Activated B cell treated with CpG ODN at 0.5 μM for 24 hours (primary cell): ENCODE data around the gene BGN. TPM values are rescaled to one million over a fixed set of nuclear protein-coding genes. Genes with fewer than 3 reads are reported as not detected.

Source experiments
- ATAC-seq: fragments of 200-7000 bp; cut with Tn5 transposase; one replicate; pipeline ENCODE4 v1.10.0; 2021; ENCODE audit warnings: low read depth, mild to moderate bottlenecking, moderate library complexity
- CTCF ChIA-PET: fragments of 350-600 bp; sonication (Branson Sonifier 250); formaldehyde crosslinking; loops from one replicate; lab custom pipeline; 2021; ENCODE audit warnings: antibody characterized with exemption; lab: Charles Lee
- POLR2A ChIA-PET: fragments of 350-600 bp; sonication (Branson Sonifier 250); formaldehyde crosslinking; loops from one replicate; lab custom pipeline; 2021; ENCODE audit warnings: antibody characterized with exemption; lab: Charles Lee
- DNase-seq: peaks from one replicate; pipeline ENCODE4 v3.0.0; 2022
- H3K27ac Mint-ChIP-seq: one replicate; pipeline ENCODE4 v1.8.0; 2020; ENCODE audit warnings: mixed read lengths
- H3K27me3 Mint-ChIP-seq: one replicate; pipeline ENCODE4 v1.8.0; 2021; ENCODE audit warnings: mixed read lengths
- H3K36me3 Mint-ChIP-seq: one replicate; pipeline ENCODE4 v1.8.0; 2021; ENCODE audit warnings: low read depth, mixed read lengths
- H3K4me1 Mint-ChIP-seq: one replicate; pipeline ENCODE4 v1.8.0; 2021; ENCODE audit warnings: mixed read lengths
- H3K4me3 Mint-ChIP-seq: one replicate; pipeline ENCODE4 v1.8.0; 2020; ENCODE audit warnings: mild to moderate bottlenecking, mixed read lengths
- H3K9me3 Mint-ChIP-seq: one replicate; pipeline ENCODE4 v1.8.0; 2020; ENCODE audit warnings: mixed read lengths
- CTCF ChIP-seq: fragments of 200-600 bp; IDR thresholded peaks from one replicate; pipeline ENCODE4 v1.8.0; 2022; ENCODE audit warnings: antibody characterized with exemption, mild to moderate bottlenecking
- intact Hi-C: fragments of 100-400 bp; cut with micrococcal nuclease; formaldehyde crosslinking; loops from one replicate; pipeline ENCODE4 v1.15.1; 2024
- total RNA-seq: library from RNA; stranded (reverse); gene quantifications from 2 replicates; pipeline ENCODE4 v1.2.3, GENCODE V29; 2022

The BGN gene
- total RNA-seq, 1 donor from 2014 or later: not detected

GRCh38 chrX:153493085-153493484 is 1.7 kb upstream of the BGN start:
- Mint-ChIP-seq H3K4me3 (no peak overlapping the region), H3K4me1 (no peaks in the 10 kb centered on the region), H3K9me3 (no peaks in the 10 kb centered on the region), H3K27ac (no peak overlapping the region), H3K36me3 (no peaks in the 10 kb centered on the region), H3K27me3 (no peaks in the 10 kb centered on the region)
- DNase-seq (no peak), ATAC-seq (no peak)
- CTCF ChIA-PET: no interaction called here
- POLR2A ChIA-PET: no interaction called here
- intact Hi-C loops: no loop called here
- TF ChIP-seq CTCF: no peak

GRCh38 chrX:153494061-153494460 is 719 bp upstream of the BGN start:
- Mint-ChIP-seq H3K36me3 (no peaks in the 10 kb centered on the region), H3K4me3 (no peak overlapping the region), H3K9me3 (no peaks in the 10 kb centered on the region), H3K4me1 (no peaks in the 10 kb centered on the region), H3K27me3 (no peaks in the 10 kb centered on the region), H3K27ac (no peak overlapping the region)
- DNase-seq (no peak), ATAC-seq (no peak)
- TF ChIP-seq CTCF: no peak
- ChIA-PET CTCF (no interaction called here), POLR2A (no interaction called here)
- intact Hi-C loops: no loop called here

GRCh38 chrX:153495362-153495751 is 577 bp downstream of the BGN start:
- POLR2A ChIA-PET: no interaction called here
- CTCF ChIA-PET: no interaction called here
- TF ChIP-seq CTCF: no peak
- intact Hi-C loops: no loop called here
- Mint-ChIP-seq H3K27ac (no peak overlapping the region), H3K4me1 (no peaks in the 10 kb centered on the region), H3K36me3 (no peaks in the 10 kb centered on the region), H3K9me3 (no peaks in the 10 kb centered on the region), H3K27me3 (no peaks in the 10 kb centered on the region), H3K4me3 (no peak overlapping the region)
- ATAC-seq: no peak
- DNase-seq: no peak

GRCh38 chrX:153495903-153496589 is 1.3 kb downstream of the BGN start:
- intact Hi-C loops: no loop called here

GRCh38 chrX:153496590-153496959 is 1.8 kb downstream of the BGN start:
- Mint-ChIP-seq H3K4me3 (no peak overlapping the region), H3K36me3 (no peaks in the 10 kb centered on the region), H3K4me1 (no peaks in the 10 kb centered on the region), H3K9me3 (no peaks in the 10 kb centered on the region), H3K27me3 (no peaks in the 10 kb centered on the region), H3K27ac (no peak overlapping the region)
- CTCF ChIA-PET: no interaction called here
- no peak for DNase-seq
- no peak for TF ChIP-seq CTCF
- ATAC-seq: no peak
- intact Hi-C loops: no loop called here
- POLR2A ChIA-PET: no interaction called here

More at GRCh38 chrX:153495903-153496589, 1.3 kb downstream of the BGN start:
- Mint-ChIP-seq H3K4me3 (no peak overlapping the region), H3K27me3 (no peaks in the 10 kb centered on the region), H3K27ac (no peak overlapping the region), H3K4me1 (no peaks in the 10 kb centered on the region), H3K9me3 (no peaks in the 10 kb centered on the region), H3K36me3 (no peaks in the 10 kb centered on the region)
- no peak for DNase-seq
- no peak for ATAC-seq
- TF ChIP-seq CTCF: no peak
- CTCF ChIA-PET: no interaction called here
- POLR2A ChIA-PET: no interaction called here
